ENCODE results near the gene ZBTB47.

The ZBTB47 gene

DNA sequence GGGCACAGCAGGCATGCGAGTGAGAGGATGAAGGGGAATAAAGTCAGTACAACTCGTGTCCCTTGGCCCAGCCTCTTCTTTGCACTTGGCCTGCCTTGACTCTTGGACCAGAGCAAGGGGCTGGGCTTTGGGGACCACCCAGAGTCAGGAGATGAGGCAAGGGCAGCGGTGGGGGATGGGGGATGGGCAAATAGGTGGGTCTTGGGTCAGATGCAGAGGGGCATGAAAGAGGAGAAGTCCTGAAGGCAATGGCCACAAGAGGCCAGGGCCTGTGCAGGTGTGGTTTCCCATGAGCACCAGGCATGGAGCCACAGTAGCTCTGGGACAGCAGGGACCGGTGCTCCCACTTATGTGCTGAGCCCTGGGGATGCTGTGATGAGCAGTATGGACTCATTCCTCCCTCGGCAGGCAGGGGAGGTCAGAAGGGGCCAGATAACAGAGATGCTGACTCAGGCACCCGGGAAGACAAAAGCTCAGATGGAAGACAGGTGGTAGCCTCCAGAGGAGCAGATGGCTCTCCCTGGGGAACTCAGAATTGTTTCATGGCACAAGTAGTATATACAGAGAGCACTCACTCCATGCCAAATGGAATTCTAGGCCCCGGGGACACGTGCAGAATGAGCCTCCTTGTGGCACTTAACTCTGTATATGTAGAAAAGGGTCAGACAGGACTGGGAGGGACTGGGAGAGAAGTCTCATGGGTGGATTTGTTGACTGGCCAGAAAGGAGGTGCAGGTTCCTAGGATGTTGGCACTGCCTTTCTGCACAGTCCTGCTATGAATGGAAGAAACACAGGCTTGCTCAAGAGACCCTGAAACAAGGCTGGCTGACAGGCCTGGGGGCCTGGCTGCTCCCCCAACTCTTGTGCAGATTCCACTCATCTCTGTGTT, 14.3 kb downstream of the ZBTB47 start:
- no peak for TF ChIP-seq CTCF (IDR thresholded peaks at IDR 0.05)

DNA sequence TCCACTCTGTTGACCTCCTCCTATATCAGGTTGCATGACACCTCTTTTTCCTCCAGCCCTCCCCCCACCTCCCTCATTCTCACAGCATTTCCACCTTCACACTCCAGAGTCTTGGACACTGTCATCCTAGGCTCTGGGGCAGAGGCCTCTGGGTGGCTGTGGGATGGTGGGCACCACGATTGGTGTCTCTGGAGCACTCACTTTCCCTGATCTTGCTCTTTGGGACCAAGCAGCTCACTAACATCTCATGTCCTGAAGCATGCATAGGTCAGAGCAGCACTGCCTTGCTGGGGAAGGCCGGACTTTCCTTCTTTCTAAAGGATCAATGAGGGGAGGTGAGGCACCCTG, 14.9 kb downstream of the ZBTB47 start:
- TF ChIP-seq CTCF (IDR thresholded peaks at IDR 0.05) = no peak

GRCh38 chr3:42668793-42669217, 15.3 kb downstream of the ZBTB47 start:
- TF ChIP-seq CTCF (IDR thresholded peaks at IDR 0.05) = no peak

DNA sequence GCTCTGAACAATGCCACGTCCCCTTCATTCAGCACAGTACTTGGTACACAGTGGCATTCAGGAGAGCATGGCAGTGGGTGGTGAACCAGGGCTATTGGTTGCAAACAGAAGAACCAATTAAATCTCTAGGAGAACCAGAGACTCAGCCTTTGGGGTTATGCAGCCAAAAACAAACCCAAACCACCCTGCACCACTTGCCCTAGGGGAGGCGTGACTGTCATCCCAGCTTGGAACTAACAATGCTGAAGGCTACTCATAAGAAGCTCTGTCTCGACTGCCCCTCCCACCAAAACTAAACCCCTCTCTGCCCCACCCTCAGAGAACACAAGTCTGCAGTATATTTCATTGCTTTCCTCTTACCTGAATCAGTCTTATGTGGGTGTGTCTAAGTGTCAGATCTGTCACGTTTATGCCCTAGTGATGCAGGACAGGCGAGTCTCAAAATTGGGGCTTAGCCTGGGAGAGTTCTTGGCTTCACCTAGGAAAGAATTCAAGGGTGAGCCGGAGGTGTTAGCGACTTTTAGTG, 16.6 kb downstream of the ZBTB47 start:
- no peak for TF ChIP-seq CTCF (IDR thresholded peaks at IDR 0.05)

DNA sequence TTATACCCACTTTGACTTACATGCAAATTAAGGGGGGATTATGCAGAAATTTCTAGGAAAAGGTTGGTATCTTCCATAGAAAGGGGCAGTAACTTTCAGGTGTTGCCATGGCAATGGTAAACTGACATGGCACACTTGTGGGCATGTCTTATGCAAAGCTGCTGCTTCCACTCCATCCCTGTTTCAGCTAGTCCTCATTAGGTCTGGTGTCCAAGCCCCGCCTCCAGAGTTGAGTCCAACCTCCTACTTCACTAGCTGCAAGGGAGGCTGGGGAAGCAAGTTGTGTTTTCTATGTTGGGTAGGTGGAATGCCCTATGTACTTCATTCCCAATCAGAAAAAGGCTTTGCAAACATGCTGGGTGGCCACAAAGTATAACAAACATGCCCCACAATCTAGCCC, 17.2 kb downstream of the ZBTB47 start:
- TF ChIP-seq CTCF (IDR thresholded peaks at IDR 0.05) = no peak

DNA sequence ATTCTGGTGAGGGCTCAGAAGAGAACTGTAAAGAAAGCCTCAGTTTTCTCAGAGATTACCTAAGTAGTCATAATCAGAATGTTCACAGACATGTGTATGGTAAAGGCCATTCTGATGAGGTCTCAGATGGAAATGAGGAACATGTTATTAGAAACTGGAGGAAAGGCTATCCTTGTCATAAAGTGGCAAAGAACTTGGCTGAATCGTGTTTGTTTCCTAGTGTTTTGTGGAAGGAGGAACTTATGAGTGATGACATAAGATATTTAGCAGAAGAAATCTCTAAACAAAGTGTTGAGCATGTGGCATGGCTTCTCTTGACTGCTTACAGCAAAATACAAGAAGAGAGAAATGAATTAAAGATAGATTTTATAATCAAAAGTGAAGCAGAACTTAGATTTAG, 19.0 kb downstream of the ZBTB47 start:
- TF ChIP-seq CTCF (IDR thresholded peaks at IDR 0.05) = no peak

DNA sequence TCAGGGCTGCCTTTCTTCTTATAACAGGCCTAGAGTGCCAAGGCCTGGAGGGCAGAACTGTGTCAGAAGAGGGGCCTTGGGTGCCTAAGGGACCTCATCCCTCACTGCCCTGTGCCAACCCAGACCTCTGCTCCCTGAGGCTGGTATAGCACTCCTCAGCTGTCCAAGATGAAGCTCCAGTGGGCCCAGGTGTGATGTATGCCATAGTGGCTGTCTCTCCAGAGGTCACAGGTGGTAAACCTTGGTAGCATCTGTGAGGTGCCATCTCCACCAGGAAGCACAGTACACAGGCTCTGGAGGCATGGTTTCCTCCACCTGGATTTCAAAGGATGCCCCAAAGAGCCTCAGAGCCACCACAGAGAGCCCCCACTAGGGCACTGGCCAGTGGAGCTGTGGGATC, 19.6 kb downstream of the ZBTB47 start:
- no peak for TF ChIP-seq CTCF (IDR thresholded peaks at IDR 0.05)
